Upper lobe of left lung (tissue), 6 donors: ENCODE results near the gene COX6B1. TPM values are rescaled to one million over a fixed set of nuclear protein-coding genes. Genes with fewer than 3 reads are reported as not detected.

Experiments used
- ATAC-seq, 2 donors: fragments of 200-7000 bp; cut with Tn5 transposase; one replicate each; pipeline ENCODE4 v1.9.1; 2022; ENCODE audit warnings: mild to moderate bottlenecking in 2 of 2, moderate library complexity in 2 of 2; ENCODE audit not compliant: low FRiP score in 2 of 2
- DNase-seq, 2 donors: peaks; one replicate each; pipeline ENCODE4 v3.0.0-alpha.2; 2019 to 2020
- H3K27ac ChIP-seq, 4 donors: fragments of 200-600 bp; sonication (generic); one replicate each; pipeline ENCODE4 v1.5.1; 2016 to 2019
- H3K27me3 ChIP-seq, 4 donors: fragments of 200-600 bp; sonication (generic); one replicate each; pipeline ENCODE4 v1.5.1; 2017 to 2019
- H3K36me3 ChIP-seq, 4 donors: fragments of 200-600 bp; sonication (generic); one replicate each; pipeline ENCODE4 v1.5.1; 2016 to 2019
- H3K4me1 ChIP-seq, 4 donors: fragments of 200-600 bp; sonication (generic); one replicate each; pipeline ENCODE4 v1.5.1; 2018 to 2019
- H3K4me3 ChIP-seq, 4 donors: fragments of 200-600 bp; sonication (generic); one replicate each; pipeline ENCODE4 v1.5.1; 2017 to 2019; ENCODE audit warnings: mild to moderate bottlenecking in 2 of 4, moderate library complexity in 1 of 4
- H3K9me3 ChIP-seq, 4 donors: fragments of 200-600 bp; sonication (generic); one replicate each; pipeline ENCODE4 v1.5.1; 2018 to 2019
- CTCF ChIP-seq, 6 experiments: fragments of 450-650 bp in 4 of 6; fragments of 200-600 bp in 2 of 6; sonication (generic) in 2 of 6; IDR thresholded peaks; one replicate each; pipeline ENCODE4 v1.5.1; 2016 to 2019; ENCODE audit warnings: antibody characterized with exemption in 6 of 6
- EP300 ChIP-seq, 4 donors: sonication (generic); formaldehyde crosslinking; IDR thresholded peaks; one replicate each; pipeline ENCODE4 v1.5.1; 2017; ENCODE audit warnings: antibody characterized with exemption in 4 of 4, control low read depth in 2 of 4
- POLR2A ChIP-seq, 4 donors: fragments of 450-650 bp; IDR thresholded peaks; one replicate each; pipeline ENCODE4 v1.5.1; 2016 to 2017; ENCODE audit warnings: antibody characterized with exemption in 4 of 4, mild to moderate bottlenecking in 2 of 4
- POLR2AphosphoS5 ChIP-seq, 2 donors: sonication (generic); formaldehyde crosslinking; IDR thresholded peaks; one replicate each; pipeline ENCODE4 v1.5.1; 2017; ENCODE audit warnings: antibody characterized with exemption in 2 of 2
- WGBS, 2 donors: methylation state at CpG; one replicate each; pipeline ENCODE4 v1.1.5; 2017 to 2018; 5-methylcytosine and 5-hydroxymethylcytosine counted together
- total RNA-seq, 6 donors: library from RNA; depleted of rRNA in 4 of 6; stranded (reverse); fragments of >200 nt in 4 of 6; gene quantifications; one replicate each; pipeline versions ENCODE4 v1.1.0 to v1.2.1, GENCODE V29; 2016 to 2021
- donor health status: DM: no; HTN: no; CAD: no; lungs with moderate emphysema.
- donor health status: DM: no; HTN: yes; CAD: no; lungs with severe emphysema.

The COX6B1 gene
- total RNA-seq, 6 donors from 2014 or later: 90.1 to 290 (median 235) TPM

- peaks cover 27 to 40% (median 35%) of the 10 kb centered on the region in 4 donors for H3K4me1 ChIP-seq
- no peak for DNase-seq
- no peaks in the 10 kb centered on the region for H3K9me3 ChIP-seq
- ATAC-seq: no peak
- H3K27me3 ChIP-seq: no peaks in the 10 kb centered on the region
- no peak for TF ChIP-seq EP300 (IDR thresholded peaks at IDR 0.05)
- TF ChIP-seq POLR2A (IDR thresholded peaks at IDR 0.05): no peak
- TF ChIP-seq POLR2AphosphoS5 (IDR thresholded peaks at IDR 0.05): no peak
- TF ChIP-seq CTCF (IDR thresholded peaks at IDR 0.05): no peak
- peaks cover 1 to 5% (median 4%) of the 10 kb centered on the region in 4 donors for H3K36me3 ChIP-seq
- WGBS, 2 donors: 47 to 68% methylated on average over 8 to 15 of the region's 15 CpGs
- H3K27ac ChIP-seq: peak overlapping the region; percentile 78 to 94 (median 90)
- peak overlapping the region; percentile 59 to 75 (median 66) for H3K4me3 ChIP-seq
These were observed 5.3 kb upstream of the COX6B1 start for GRCh38 chr19:35642798-35643254.

GRCh38 chr19:35643255-35644205 is 4.6 kb upstream of the COX6B1 start:
- 0 to 1% methylated on average over 13 to 31 of the region's 69 CpGs for WGBS, 2 donors
- H3K27ac ChIP-seq: peak overlapping the region; percentile 78 to 94 (median 90)
- H3K4me3 ChIP-seq: peak overlapping the region; percentile 59 to 75 (median 66)
- peak; percentile 78 to 88 for ATAC-seq
- no peak for TF ChIP-seq EP300 (IDR thresholded peaks at IDR 0.05)
- peak in 3 of 4 donors; percentile 51 to 86 (median 56) for TF ChIP-seq POLR2A (IDR thresholded peaks at IDR 0.05)
- TF ChIP-seq CTCF (IDR thresholded peaks at IDR 0.05): peak in 3 of 6 experiments; percentile 19 to 24 (median 21)
- TF ChIP-seq POLR2AphosphoS5 (IDR thresholded peaks at IDR 0.05): peak; percentile 79 to 80
- no peaks in the 10 kb centered on the region for H3K27me3 ChIP-seq
- no peaks in the 10 kb centered on the region for H3K36me3 ChIP-seq
- peaks cover 27 to 42% (median 35%) of the 10 kb centered on the region in 4 donors for H3K4me1 ChIP-seq
- peak; percentile 91 to 96 for DNase-seq
- H3K9me3 ChIP-seq: no peaks in the 10 kb centered on the region

GRCh38 chr19:35644206-35644986 is 3.7 kb upstream of the COX6B1 start:
- WGBS, 2 donors: 0 to 1% methylated on average over 16 to 58 of the region's 60 CpGs
- no peaks in the 10 kb centered on the region for H3K27me3 ChIP-seq
- ATAC-seq (peak; percentile 94 to 97), DNase-seq (peak; percentile 97 to 99)
- H3K4me3 ChIP-seq: peak overlapping the region; percentile 59 to 75 (median 66)
- H3K4me1 ChIP-seq: peaks cover 34 to 50% (median 42%) of the 10 kb centered on the region in 4 donors
- TF ChIP-seq EP300 (IDR thresholded peaks at IDR 0.05) (no peak), CTCF (IDR thresholded peaks at IDR 0.05) (peak in 1 of 6 experiments; percentile 9), POLR2A (IDR thresholded peaks at IDR 0.05) (peak in 3 of 4 donors; percentile 17 to 71 (median 59)), POLR2AphosphoS5 (IDR thresholded peaks at IDR 0.05) (peak; percentile 20 to 53)
- H3K36me3 ChIP-seq: no peaks in the 10 kb centered on the region
- peak overlapping the region; percentile 78 to 94 (median 90) for H3K27ac ChIP-seq
- H3K9me3 ChIP-seq: no peaks in the 10 kb centered on the region

- peak overlapping the region; percentile 59 to 75 (median 66) for H3K4me3 ChIP-seq
- H3K27ac ChIP-seq: peak overlapping the region; percentile 78 to 94 (median 90)
- no peaks in the 10 kb centered on the region for H3K36me3 ChIP-seq
- DNase-seq: peak; percentile 88 to 91
- H3K9me3 ChIP-seq: no peaks in the 10 kb centered on the region
- WGBS, 2 donors: 21 to 30% methylated on average over 14 to 20 of the region's 20 CpGs
- peak in 1 of 2 donors; percentile 70 for ATAC-seq
- H3K27me3 ChIP-seq: no peaks in the 10 kb centered on the region
- peaks cover 39 to 57% (median 48%) of the 10 kb centered on the region in 4 donors for H3K4me1 ChIP-seq
- TF ChIP-seq EP300 (IDR thresholded peaks at IDR 0.05): no peak
- no peak for TF ChIP-seq POLR2A (IDR thresholded peaks at IDR 0.05)
- TF ChIP-seq POLR2AphosphoS5 (IDR thresholded peaks at IDR 0.05): no peak
- no peak for TF ChIP-seq CTCF (IDR thresholded peaks at IDR 0.05)
These were observed 3.0 kb upstream of the COX6B1 start for GRCh38 chr19:35644987-35645679.
